COLO668 (cell line): Measurements from ENCODE around the gene LCN10.
"Not testable (repeated sequence)": the region's sequence is repeated elsewhere in the genome, so short reads cannot be mapped to it uniquely, and the experiment has no call there.

Experiments
- DNase-seq: peaks from one replicate; lab custom pipeline; 2025; ENCODE audit not compliant: unreplicated experiment; lab: John Stamatoyannopoulos, UW

LCN10 gene

DNA sequence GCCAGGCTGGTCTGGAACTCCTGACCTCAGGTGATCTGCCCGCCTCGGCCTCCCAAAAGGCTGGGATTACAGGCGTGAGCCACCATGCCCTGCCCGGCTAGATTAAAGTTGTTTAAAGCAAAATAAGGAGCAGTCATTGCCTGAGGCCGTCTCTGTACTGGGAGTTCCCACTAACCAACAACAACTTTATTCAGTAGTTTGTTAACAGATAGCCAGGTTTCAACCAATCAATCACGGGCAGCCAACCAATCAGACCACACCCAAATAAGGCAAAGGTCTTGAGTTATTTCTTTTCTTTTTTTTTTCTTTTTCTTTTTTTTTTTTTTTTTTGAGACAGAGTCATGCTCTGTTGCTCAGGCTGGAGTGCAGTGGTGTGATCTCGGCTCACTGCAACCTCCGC lies 38.0 kb downstream of the LCN10 start:
- not testable (repeated sequence) for DNase-seq

DNA sequence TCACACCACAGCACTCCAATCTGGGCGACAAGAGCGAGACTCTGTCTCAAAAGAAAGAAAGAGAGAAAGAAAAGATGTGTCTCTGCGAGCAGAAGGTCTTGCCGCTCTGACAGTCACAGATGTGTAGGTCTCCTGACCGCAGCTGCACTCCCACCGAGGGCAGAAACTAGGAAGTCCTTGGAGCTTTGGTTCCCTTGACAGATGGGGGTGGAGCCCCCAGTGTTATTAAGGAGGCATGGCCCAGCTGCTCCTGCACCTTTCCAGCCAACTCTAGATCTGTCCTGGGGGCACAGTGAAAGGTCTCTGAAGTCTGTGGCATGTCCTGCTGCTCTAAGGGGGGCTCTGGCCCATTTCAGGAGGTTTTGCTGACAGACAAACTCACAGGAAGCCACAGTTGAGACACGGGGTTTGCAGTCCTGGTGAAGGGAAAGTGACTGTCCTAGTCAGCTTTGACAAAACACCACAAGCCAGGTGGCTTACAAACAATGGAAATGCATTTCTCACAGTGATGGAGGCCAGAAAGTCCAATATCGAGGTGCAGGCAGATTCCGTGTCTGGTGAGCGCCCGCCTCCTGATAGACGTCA lies 39.4 kb downstream of the LCN10 start:
- no peak for DNase-seq

DNA sequence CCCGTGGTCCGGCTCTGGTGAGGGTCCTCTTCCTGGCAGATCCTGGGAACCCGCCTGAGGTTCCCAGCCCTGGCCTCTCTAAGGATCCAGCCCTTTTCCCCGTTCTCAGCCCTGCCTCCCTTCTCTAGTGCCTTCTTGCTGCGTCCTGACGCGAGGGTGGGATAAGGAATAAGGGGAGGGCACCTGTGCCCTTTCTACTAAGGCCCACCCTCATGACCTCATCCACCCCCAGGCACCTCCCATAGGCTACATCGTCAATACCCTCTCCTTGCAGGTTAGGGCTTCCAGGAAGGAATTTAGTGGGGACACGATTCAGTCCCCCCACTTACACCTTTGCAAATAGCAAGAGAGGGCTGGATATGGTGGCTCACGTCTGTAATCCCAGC lies 41.1 kb downstream of the LCN10 start:
- DNase-seq = no peak

DNA sequence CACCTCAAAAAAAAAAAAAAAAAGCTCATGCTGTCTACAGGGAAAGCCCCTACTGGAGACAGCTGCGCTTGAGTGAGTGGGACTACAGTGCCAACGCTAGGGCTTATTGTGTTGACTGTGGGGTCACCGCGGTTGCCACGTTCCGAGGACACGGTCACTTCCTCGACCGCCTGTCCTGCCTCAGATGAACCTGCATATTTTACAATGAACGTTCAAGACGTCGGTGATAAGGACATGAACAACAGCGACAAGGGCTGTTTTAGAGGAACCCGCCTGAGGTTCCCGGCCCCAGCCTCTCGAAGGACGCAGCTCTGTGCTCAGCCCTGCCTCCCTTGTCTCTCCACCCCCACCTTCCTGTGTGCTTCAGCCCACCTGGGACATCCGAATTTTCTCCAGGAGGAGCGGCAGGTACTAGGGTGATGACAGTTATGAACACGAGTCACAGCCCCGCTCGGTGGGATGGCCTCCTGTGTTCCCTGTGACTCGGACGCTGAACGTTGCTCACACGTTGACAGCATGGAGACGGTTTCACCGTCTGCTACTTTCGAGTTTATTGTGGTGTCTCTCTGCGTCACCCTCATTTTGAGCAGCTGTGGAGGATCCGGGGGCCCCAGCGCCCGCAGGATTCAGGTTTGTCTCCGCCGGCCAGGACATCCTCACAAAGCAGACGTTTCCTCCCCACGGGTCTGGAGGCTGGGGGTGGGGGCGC lies 41.6 kb downstream of the LCN10 start:
- no peak for DNase-seq

DNA sequence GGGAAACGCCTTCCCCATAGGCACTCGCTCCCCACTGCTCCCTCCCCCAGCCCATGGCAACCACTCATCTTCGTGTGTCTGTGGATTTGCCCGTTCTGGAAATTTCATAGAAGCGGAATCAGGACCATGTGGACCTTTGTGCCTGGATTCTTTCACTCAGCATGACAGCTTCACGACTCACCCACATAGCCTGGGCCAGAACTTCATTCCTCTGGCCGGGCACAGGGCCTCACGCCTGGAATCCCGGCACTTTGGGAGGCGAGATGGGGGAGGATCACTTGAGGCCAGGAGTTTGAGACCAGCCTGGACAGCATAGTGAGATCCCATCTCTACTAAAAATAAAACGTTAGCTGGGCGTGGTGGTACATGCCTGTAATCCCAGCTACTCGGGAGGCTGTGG lies 42.4 kb downstream of the LCN10 start:
- DNase-seq = no peak

DNA sequence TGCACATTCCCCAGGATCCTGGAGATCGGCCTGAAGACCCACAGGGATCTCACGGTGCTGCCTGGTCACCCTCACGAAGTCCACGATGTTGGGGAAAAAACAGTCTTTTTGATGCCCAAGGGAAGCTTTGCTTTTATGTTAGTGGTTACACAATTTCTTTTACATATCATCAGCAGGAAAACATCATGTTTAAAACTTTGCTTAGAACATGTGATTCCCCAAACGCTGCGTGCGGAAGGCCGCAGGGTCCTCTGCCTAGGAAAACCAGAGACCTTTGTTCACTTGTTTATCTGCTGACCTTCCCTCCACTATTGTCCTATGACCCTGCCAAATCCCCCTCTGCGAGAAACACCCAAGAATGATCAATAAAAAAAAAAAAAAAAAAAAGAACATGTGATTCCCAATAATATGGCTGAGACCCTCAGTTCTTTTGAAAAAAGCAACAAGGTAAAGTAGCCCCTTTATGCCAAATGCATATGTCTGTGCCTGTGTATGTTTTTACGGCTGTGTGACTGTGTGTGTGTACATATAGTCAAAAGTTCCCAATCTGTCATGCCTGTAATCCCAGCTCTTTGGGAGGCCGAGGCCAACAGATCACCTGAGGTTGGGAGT lies 44.0 kb downstream of the LCN10 start:
- no peak for DNase-seq

DNA sequence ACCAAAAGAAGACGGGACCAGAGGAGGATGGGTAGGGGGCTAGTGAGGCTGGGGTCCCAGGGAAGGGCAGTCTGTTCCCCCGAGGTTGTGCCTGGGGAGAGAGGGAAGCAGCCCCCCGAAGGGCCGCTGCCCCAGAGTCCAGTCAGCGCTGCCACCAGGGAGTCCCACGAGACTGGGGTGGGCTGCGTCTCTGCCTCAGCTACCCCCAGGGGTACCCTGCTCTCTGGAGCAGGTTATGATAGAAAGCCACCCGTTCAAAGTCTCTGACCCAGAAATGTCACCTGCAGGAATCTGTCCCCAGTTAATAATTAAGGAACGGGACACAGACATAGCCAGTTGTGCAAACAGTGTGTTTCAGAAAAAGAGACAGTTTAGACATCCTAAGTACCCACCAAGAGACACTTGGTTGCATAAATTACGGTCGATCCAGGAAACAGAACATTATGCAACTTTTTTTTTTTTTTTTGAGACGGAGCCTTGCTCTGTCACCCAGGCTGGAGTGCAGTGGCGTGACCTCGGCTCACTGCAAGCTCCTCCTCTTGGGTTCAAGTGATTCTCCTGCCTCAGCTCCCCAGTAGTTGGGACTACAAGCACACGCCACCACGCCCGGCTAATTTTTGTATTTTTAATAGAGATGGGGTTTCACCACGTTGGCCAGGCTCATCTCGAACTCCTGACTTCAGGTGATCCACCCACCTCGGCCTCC lies 44.8 kb downstream of the LCN10 start:
- DNase-seq = peak; percentile 30

DNA sequence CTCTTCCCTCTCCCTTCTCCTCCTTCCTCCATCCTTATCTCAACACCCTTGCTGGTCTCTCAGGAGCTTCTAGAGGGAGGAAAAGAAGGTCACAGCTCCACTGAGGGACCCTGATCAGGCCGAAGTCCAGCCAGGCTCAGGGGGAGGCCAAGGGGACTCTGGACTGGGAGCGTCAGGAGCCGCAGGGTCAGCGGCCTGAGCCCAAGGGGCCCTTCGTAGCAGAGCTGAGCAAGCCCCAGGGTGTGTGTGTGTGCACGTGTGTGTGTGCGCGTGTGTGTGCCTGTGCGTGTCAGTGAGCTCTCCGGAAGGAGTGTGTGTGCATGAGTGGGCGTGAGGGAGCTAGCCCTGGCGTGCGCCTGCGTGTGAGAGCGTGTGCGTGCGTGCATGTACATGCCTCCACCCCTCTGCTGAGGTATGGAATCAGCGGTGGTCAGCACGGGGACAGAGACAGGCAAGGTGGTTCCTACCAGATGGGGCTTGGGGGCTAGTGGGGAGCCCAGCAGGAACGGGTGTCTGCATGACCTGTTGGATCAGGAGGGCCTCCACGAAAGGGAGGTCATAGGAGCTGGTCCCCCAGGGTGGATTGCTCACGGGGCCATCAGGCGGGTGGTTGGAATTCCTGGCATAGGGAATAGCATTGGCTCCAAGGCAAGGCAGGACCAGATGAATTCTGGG lies 45.5 kb downstream of the LCN10 start:
- peak; percentile 66 for DNase-seq

DNA sequence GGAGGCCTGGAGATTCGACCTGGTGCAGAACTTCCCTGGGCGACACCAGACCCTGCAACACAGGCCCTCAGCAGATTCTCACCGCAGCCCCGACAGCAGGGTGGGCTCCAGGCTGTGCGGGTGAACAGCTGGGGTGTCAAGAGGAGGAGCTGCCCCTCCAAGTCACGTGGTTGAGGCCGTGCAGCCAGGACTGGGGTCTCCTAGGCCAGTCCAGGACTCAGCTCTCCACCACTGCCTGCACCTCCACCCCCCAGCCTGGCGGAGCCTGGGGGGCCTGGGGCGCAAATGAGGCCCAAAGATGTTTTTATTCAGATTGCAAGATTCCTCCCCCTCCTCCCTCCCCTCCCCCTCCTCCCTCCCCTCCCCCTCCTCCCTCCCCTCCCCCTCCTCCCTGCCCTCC lies 46.2 kb downstream of the LCN10 start:
- DNase-seq = peak; percentile 70

DNA sequence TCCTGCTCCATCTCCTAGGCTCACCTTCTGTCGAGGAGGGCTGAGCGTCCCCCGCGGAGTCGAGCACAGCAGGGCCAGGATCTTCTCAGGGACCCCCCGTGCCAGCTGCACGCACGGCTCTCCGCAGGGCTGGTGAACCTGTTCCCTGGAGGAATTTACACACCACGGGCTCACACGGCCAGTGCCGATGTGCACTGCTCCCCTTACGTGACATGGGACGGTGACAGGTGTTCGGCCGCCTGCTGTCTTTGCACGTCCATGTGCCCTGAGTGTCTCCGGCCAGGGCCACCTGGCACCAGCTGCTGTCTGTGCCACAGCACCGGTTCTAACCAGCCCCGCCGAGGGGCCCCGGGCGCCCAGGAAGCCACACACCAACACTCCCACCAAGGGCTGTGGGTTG lies 46.8 kb downstream of the LCN10 start:
- peak; percentile 97 for DNase-seq

DNA sequence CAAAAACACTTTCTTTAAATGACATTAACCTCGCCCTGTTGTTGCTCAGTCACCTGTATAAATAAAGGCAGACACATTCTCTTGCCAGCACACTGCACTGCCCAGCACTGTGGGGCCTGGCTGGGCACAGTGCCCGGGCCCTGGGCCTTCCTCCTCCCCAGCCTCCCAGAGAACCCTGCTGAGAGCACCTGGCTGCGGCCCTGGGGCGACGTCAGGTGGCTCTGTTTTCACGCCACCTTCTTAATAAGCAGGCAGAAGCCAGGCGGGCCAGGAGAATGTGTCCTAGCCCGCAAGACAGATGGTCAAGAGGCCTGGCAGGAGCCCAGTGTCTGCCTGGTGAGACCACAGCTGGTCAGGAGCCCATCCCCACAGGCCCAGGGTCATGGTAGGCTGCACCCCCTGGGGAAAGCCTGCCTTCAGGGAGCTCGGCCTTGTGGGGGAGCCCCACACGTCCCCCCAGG lies 47.3 kb downstream of the LCN10 start:
- DNase-seq = peak; percentile 95

DNA sequence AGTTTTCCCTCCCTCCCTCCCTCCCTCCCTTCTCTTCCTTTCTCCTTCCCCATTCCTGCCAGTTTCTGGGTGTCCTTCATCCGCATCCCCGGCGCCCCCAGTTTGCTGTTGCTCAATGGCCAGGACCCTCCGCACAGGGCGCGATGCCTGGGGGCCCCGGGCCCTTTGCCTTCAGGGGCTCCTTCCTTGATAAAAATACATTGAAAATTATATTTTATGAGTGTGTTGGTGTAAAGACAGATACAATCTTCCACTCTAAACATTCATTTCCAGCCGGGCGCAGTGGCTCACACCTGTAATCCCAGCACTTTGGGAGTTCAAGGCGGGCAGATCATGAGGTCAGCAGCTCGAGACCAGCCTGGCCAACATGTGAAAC lies 47.9 kb downstream of the LCN10 start:
- no peak for DNase-seq

DNA sequence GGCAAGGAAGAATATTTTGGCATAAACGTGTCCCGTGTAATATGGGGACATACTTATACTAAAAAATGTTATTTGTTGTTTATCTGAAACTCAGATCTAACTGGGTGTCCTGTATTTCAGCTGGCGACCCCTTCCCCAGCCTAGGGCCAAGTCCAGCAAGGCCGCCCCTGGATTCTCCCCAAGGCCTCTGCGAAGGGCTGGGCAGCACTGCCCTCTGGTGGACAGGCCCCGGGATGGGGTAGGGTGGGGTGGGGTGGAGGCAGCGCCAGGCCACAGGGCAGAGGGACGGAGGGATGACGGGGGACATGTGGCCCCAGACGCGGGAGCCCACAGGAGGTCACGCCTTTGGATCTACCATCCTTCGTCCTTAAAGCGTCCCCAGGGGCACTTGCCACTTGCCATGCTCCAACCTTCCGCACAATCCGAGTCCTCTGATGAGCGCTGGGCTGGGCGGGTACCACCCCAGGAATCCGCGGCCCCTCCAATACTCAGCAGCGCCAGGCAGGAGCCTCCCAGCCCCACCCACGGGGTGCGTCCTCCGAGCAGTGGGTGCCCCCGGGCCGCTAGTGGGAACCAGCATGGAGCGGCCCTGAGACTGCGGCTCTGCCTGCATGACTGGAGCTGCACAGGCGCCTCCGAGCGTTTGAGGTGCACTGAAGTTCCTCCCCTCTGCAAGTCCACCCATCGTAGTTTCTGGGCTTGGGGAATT lies 48.4 kb downstream of the LCN10 start:
- peak; percentile 86 for DNase-seq

DNA sequence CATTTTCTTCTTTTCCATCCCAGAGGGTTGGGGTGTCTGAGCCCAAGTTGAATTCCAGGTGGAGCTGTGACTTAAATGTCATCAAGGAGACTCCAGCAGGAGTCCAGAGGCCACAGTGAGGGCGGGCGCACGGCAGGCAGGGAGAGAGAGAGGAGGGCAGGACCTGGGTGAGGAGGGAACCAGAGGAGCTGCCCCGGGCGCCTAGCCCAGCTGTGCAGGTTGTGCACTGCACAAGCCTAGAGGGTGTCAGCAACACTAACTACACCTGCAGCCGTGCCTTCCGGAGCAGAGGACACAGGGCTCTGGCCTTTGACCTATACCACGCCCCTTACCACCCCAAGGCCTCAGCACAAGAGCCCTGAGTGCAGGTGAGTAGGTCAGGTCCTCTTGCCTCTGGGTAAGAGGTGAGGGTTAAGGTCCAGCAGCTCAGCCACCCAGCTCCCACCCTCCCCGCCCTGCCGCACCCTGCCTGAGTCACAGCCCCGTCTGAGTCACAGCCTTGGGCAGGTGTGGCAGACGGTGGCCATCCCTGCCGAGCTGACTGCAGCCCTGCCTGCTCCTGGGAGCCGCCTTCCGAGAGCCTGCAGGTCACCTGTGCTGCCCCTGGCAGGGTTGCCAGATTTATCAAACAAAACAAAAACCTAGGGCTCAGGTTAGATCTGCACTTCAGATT lies 49.1 kb downstream of the LCN10 start:
- peak; percentile 90 for DNase-seq

DNA sequence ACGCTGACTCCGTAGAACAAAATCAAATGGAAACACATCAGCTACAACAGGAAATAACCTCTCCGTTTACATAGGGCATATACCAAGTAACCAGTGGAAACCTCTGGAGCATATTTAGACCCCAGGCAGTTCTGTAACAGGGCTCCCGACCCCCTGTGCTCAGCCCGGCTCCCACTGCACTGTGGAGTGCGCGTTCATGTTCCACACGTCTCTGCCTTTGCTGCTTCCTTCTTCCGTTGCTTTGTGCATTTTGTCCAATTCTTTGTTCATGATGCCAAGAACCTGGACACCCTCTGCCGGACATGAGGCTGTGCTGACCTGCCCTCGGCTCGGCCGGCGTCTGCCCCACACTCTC lies 49.6 kb downstream of the LCN10 start:
- no peak for DNase-seq

DNA sequence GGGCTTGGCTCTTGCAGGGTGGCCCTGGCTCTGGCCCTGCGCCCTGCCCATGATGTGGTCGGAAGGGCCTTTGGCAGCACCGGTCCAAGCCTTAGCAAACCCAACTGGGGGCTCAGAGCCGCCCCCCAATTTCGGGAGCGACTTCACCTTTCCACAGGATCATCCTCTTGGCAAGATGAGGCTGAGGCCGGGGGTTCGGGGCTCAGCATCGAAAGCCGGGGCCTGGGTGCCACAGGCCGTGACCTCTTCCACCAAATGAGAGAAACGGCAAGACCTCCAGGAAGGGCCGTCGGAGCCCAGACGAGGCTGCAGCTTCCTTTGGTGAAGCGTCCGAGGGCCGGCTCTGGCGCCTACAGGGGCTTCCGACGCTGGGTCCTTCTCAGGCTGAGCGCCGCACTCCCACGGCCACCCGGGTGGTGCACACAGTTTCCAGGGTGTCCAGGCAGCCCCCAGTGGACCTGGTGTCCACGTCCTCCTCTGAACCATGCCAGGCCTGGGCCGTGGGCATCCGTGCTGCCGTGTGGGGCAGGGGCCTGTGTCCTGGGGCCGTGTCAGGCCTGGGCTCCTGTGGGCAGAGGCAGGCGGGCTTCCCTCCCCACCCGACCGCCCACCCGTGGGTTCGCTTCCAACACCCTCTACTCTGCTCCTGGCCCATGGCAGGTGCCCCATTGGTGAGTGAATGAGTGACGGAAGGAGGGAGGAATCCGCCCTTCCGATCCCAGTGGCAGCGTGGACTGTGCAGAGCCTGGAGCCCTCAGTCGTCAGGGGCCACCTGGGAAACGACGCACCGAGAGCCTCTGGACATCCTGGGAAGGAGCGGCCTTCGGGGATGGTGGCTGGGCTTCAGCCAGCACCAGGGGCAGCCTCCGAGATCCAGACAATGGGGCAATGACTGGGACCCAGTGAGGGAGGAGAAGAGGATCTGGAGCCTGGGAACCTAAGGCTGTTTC lies 50.3 kb downstream of the LCN10 start:
- no peak for DNase-seq

DNA sequence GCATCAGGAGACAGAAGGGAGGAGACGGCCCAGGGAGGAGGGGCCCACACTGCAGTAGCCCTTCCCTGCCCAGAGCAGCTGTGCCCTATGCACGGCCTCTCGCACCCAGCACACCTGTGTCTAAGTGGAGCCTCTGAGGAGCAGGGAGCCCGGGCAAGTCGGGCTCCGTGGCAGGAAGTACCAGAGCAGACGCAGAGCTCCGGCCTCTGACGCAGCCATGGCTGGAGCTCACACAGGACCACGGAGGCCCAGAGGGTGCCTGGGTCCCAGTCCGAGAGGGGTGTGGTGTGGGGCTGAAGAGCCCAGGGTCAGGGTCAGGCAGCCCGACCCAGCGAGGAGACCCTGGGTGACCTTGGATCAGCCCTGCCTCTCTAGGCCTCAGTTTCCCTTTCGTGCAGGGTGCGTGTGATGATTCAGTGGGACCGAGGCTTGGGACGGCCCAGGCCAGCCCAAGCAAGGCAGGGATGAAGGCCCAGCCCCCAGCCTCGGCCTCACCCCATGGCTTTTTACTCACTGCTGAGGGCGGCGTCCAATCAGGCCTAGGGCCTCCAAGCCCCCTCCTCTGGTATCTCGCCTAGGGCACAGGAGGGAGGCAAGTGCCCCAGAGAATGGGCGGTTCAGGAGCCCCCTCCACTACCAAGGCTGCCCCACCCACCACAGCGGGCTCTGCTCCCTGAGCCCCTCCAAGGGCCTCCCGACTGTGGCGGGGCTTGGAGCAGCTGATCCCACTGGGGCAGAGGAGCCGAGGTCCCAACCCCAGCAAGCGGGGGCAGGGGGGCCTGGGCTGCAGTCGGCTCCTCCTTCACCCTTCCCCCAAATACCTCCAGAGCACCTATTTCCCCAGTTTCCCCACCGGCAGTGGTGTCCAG lies 51.2 kb downstream of the LCN10 start:
- DNase-seq = no peak

DNA sequence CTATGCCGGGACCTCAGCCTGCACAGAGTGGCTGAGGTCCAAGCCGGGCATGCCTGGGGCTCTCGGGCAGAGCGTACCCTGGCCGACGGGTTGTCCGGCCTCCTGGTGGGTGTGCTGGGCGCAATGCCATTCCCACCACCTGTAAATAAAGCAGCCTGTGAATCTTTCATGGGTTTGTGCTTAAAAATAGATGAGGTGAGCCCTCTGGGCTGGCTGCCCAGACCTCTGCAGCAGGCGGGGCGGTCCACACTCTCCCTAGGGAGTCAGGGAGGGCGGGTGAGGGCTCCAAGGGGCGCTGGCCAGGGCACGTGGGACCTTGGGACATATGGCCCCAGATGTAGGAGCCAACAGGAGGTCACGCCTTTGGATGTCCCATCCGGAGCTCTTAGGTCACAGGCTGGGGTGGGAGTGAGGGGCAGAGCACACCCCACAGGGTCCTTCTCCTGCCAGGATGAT lies 51.9 kb downstream of the LCN10 start:
- no peak for DNase-seq
